GM12875 (cell line): ENCODE results near the gene SLC22A23.

Experiments
- H3K4me3 ChIP-seq: one replicate; pipeline ENCODE4 v1.5.1; 2011; ENCODE audit warnings: low read depth, low read length, control low read depth
- TF ChIP-seq, protein P1 (sequence below): IDR thresholded peaks from 2 replicates; pipeline ENCODE4 v1.5.1; 2011; ENCODE audit warnings: low read depth, mild to moderate bottlenecking, control low read depth, inconsistent platforms, low read length, moderate library complexity, borderline replicate concordance; ENCODE audit not compliant: insufficient read depth

SLC22A23 gene

DNA sequence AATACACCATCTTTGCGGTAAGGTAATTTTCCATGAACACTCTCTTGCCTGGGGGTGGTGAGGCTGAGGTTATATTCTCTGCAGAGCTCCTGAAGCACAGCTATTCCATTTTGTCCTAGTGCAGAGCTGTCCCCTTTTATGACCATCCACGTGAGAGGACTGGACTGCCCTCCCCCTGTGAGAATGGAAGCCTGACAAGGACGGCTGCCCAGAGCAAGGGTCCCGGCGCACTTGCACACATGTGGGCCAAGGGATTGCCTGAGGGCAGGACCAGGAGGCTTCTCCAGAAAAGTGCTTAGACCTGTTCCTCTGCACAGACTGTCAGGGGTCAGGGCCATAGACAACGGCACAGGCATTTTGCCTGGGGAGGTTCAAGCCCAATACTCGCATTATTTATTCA, 48.2 kb downstream of the SLC22A23 start:
- H3K4me3 ChIP-seq = no peak overlapping the region
- TF ChIP-seq, protein P1, sequence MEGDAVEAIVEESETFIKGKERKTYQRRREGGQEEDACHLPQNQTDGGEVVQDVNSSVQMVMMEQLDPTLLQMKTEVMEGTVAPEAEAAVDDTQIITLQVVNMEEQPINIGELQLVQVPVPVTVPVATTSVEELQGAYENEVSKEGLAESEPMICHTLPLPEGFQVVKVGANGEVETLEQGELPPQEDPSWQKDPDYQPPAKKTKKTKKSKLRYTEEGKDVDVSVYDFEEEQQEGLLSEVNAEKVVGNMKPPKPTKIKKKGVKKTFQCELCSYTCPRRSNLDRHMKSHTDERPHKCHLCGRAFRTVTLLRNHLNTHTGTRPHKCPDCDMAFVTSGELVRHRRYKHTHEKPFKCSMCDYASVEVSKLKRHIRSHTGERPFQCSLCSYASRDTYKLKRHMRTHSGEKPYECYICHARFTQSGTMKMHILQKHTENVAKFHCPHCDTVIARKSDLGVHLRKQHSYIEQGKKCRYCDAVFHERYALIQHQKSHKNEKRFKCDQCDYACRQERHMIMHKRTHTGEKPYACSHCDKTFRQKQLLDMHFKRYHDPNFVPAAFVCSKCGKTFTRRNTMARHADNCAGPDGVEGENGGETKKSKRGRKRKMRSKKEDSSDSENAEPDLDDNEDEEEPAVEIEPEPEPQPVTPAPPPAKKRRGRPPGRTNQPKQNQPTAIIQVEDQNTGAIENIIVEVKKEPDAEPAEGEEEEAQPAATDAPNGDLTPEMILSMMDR = no peak

DNA sequence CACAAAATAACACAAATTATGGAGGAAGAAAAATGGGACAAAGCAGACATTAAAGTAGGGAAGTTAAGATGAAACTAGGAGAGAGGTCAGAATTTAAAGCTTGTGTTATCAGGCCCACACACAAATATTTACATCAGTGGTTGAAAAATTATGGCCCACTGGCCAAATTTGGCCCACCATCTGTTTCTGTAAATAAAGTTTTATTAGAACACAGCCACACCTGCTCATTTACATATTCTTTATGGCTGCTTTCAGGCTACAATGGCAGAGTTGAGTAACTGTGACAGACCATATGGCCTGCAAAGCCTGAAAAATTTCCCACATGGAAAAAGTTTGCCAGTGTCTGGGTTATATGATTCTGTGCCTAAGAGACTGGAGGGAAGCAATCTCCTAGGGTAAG, 49.0 kb downstream of the SLC22A23 start:
- TF ChIP-seq, protein P1 = no peak
- no peak overlapping the region for H3K4me3 ChIP-seq

DNA sequence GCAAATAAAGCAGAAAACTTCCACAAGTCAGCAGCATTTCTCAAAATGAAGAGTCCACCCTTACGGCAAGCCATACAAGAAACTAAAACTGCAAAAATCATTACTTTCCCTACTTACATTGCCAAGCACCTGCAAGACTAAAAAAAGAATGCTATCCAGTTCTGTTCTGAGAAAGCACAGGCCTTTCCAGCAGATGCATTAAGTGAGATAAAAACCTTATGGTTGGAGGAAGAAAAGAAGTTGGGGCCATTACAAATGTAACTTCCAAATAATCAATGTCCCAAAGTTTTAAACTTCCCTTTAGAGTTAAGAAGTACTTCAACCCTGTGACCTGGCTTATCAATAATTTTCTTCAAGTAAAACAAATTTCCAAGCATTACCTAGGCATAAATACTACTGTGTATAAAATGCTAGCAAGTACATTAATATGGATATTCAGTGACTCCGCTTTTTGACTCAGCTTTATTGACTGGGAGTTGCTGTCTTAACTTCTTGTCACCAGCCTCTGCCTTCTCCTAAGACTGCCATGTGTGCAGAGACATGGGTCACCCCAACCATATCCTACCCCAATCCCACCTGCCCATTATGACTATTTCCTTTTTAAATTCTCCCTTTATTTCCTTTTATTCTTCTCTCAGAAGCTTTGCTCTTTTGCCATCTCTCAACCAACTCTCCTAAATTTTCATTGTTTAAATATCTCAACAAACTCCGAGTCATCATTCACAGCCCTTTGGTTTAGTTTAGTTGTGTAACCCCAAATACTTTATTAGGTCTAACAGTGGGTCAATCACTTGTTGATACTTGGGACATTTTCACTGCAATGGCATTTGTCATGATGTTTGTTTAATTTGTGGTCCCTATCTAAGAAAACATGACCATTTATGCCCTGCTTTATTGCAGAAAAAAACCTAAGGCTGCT, 49.7 kb downstream of the SLC22A23 start:
- no peak overlapping the region for H3K4me3 ChIP-seq
- TF ChIP-seq, protein P1 = no peak

DNA sequence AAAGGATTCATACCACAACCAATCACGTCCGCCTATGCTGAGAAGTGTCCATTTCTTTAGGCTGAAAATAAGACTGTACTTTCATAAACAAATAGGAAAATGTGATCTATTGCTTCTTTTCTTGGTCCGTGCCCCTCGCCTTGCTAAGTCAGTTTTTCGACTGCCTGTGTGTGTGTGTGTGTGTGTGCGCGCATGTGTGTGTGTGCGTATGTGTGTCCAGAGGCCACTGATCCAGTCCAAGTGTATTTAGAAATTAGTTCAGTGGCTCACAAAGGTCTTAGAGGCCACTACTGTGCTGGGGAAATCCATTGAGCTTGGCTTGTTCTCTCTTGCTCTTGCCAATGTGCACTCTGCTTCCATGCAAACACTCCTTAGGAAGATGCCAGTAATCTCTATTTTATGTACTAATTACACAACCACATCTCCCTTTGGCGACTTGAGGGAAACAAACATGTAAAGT, 50.5 kb downstream of the SLC22A23 start:
- TF ChIP-seq, protein P1 = no peak
- H3K4me3 ChIP-seq = no peak overlapping the region

DNA sequence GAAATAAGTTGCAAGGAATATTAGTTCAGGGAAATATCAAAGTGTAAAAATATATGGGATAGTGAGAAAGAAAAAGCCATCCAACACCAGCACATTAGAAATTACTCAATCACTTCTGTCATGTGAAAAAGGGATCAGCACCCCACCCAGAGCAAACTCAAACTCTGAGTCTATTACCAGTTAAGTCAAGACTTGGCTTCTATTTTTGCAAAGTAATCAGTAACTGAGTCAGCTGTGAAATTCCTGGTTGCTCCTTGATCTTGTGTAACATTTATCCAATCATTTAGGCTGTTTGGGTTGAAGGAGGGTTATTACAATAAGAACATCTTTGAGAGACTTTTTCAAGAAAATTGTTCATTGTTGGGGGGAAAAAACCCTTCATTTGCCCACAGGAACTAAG, 51.2 kb downstream of the SLC22A23 start:
- no peak overlapping the region for H3K4me3 ChIP-seq
- TF ChIP-seq, protein P1 = no peak

DNA sequence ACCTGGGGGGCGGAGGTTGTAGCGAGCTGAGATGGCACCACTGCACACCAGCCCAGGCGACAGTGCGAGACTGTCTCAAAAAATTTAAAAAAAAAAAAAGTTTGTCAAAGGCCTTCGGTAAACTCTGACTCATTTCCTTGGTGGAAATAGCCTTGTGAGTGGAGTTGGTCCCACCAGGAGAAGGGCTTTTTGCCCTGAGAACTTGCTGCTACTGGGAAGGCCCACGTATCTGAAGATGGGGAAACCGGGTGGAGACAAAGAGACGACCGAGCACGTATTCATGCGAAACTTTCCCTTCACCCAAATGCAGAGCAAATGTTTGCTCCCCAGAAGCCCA, 51.7 kb downstream of the SLC22A23 start:
- H3K4me3 ChIP-seq = no peak overlapping the region
- TF ChIP-seq, protein P1 = no peak
